IMR-90 (cell line): ENCODE results near the gene ZFP36.

Source experiments
- CTCF ChIP-seq: conservative IDR thresholded peaks from 2 replicates; pipeline ENCODE4 v1.5.1; 2012; ENCODE audit warnings: mild to moderate bottlenecking, low read depth, low read length, improper control_type of control experiment
- MXI1 ChIP-seq: IDR thresholded peaks from 2 replicates; pipeline ENCODE4 v1.6.1; 2012; ENCODE audit warnings: low read depth, mild to moderate bottlenecking, low read length, moderate library complexity, borderline replicate concordance
- RAD21 ChIP-seq: IDR thresholded peaks from 2 replicates; pipeline ENCODE4 v1.6.1; 2012; ENCODE audit warnings: low read length, improper control_type of control experiment

- no peak for TF ChIP-seq CTCF
- no peak for TF ChIP-seq MXI1
- TF ChIP-seq RAD21, result no peak
Observed at GRCh38 chr19:39390451-39390750, 16.2 kb upstream of the ZFP36 start.
